HepG2 (cell line): ENCODE results near the gene BCAR3. TPM values are rescaled to one million over a fixed set of nuclear protein-coding genes. Genes with fewer than 3 reads are reported as not detected.

Source experiments
- ATAC-seq: fragments of 200-7000 bp; cut with Tn5 transposase; 3 replicates; pipeline ENCODE4 v1.9.1; 2020; ENCODE audit warnings: mild to moderate bottlenecking, moderate library complexity
- BruUV-seq: library from RNA; stranded (reverse); fragments of 400-500 nt; replicated peaks from 2 replicates; lab custom pipeline; 2021; lab: Mats Ljungman, UMichigan
- CTCF ChIA-PET: fragments of 300-600 bp; formaldehyde crosslinking; extraction: SDS; loops from one replicate; lab custom pipeline; 2021; ENCODE audit warnings: low total read pairs, inconsistent platforms, low intra/inter-chr PET ratio; lab: Yijun Ruan, JAX
- POLR2A ChIA-PET: fragments of 350-600 bp; sonication (Branson Sonifier 250); formaldehyde crosslinking; loops from one replicate; lab custom pipeline; 2020; ENCODE audit warnings: antibody characterized with exemption, inconsistent platforms; lab: Yijun Ruan, JAX
- DNase-seq: peaks from one replicate; pipeline ENCODE4 v3.0.0-alpha.2; 2015; ENCODE audit warnings: low spot score
- FAIRE-seq: peaks from 3 replicates; lab custom pipeline; 2011; peaks lifted over from hg19 to GRCh38; lab: Jason Lieb, UNC
- H2AFZ ChIP-seq: one replicate; pipeline ENCODE4 v1.6.1; 2011; ENCODE audit warnings: low read length, inconsistent platforms
- H3K27ac ChIP-seq: fragments of 300-600 bp; 3 replicates; pipeline ENCODE4 v1.8.0; 2011; ENCODE audit warnings: mixed run types, mild to moderate bottlenecking, mixed read lengths, low read length, inconsistent platforms; ENCODE audit not compliant: insufficient read depth; ENCODE audit errors: extremely low read length
- H3K27me3 ChIP-seq, 2 experiments: fragments of 200-600 bp in 1 of 2; 2 replicates in 1 of 2; 3 replicates in 1 of 2; pipeline versions ENCODE4 v1.6.0 to v1.8.0; 2011; ENCODE audit warnings: low read length in 2 of 2, mild to moderate bottlenecking in 2 of 2, moderate library complexity in 2 of 2, inconsistent platforms in 1 of 2; ENCODE audit not compliant: insufficient read depth in 2 of 2, control insufficient read depth in 1 of 2
- H3K36me3 ChIP-seq, 2 experiments: fragments of 200-600 bp in 1 of 2; replicated peaks in 1 of 2; 2 replicates in 1 of 2; 3 replicates in 1 of 2; pipeline versions ENCODE4 v1.5.1 to v1.8.0; 2011; ENCODE audit warnings: low read length in 2 of 2, inconsistent platforms in 1 of 2; ENCODE audit not compliant: insufficient read depth in 2 of 2, control insufficient read depth in 1 of 2
- H3K4me1 ChIP-seq: 2 replicates; pipeline ENCODE4 v1.5.1; 2012; ENCODE audit warnings: low read length, inconsistent platforms; ENCODE audit not compliant: insufficient read depth
- H3K4me2 ChIP-seq: 2 replicates; pipeline ENCODE4 v1.6.0; 2011; ENCODE audit warnings: low read depth, low read length, inconsistent platforms
- H3K4me3 ChIP-seq, 3 experiments: fragments of 200-600 bp in 1 of 3; sonication (generic), shearing (Covaris generic) in 1 of 3; replicated peaks in 1 of 3; 2 replicates each; pipeline ENCODE4 v1.5.1; 2011 to 2016; ENCODE audit warnings: low read length in 3 of 3, inconsistent platforms in 2 of 3, low read depth in 2 of 3, mild to moderate bottlenecking in 2 of 3, control low read depth in 1 of 3, mixed read lengths in 1 of 3; ENCODE audit not compliant: insufficient read depth in 1 of 3
- H3K79me2 ChIP-seq: one replicate; pipeline ENCODE4 v1.6.1; 2011; ENCODE audit warnings: low read length, inconsistent platforms; ENCODE audit not compliant: insufficient read depth
- H3K9ac ChIP-seq: 2 replicates; pipeline ENCODE4 v1.6.0; 2011; ENCODE audit warnings: mild to moderate bottlenecking, low read depth, low read length, inconsistent platforms; ENCODE audit not compliant: insufficient read depth
- H3K9me3 ChIP-seq: 2 replicates; pipeline ENCODE4 v1.5.1; 2012; ENCODE audit warnings: mild to moderate bottlenecking, low read length
- H4K20me1 ChIP-seq: 2 replicates; pipeline ENCODE4 v1.6.0; 2011; ENCODE audit warnings: inconsistent platforms, mild to moderate bottlenecking, low read length, moderate library complexity; ENCODE audit not compliant: insufficient read depth
- CHD2 ChIP-seq: IDR thresholded peaks from 2 replicates; pipeline ENCODE4 v1.6.1; 2011; ENCODE audit warnings: low read depth, low read length, improper control_type of control experiment
- ELK4 ChIP-seq: sonication (generic); formaldehyde crosslinking; IDR thresholded peaks from 2 replicates; pipeline ENCODE4 v1.9.0; 2021; ENCODE audit warnings: missing genetic modification reagents, borderline replicate concordance
- GLI4 ChIP-seq: sonication (generic); formaldehyde crosslinking; IDR thresholded peaks from 2 replicates; pipeline ENCODE4 v1.5.1; 2020; ENCODE audit warnings: missing genetic modification reagents, mild to moderate bottlenecking, moderate library complexity, borderline replicate concordance
- MLX ChIP-seq: IDR thresholded peaks from 2 replicates; pipeline ENCODE4 v1.6.1; 2016
- NONO ChIP-seq, 2 experiments: fragments of 450-650 bp in 1 of 2; sonication (generic) in 1 of 2; formaldehyde crosslinking in 1 of 2; IDR thresholded peaks in 1 of 2; conservative IDR thresholded peaks in 1 of 2; 2 replicates each; pipeline versions ENCODE4 v1.6.1 to v1.8.0; 2017 to 2022; ENCODE audit warnings: mild to moderate bottlenecking in 1 of 2, missing genetic modification reagents in 1 of 2, moderate library complexity in 1 of 2
- SIX4 ChIP-seq: sonication (generic); formaldehyde crosslinking; IDR thresholded peaks from 2 replicates; pipeline ENCODE4 v1.4.0; 2020; ENCODE audit warnings: missing genetic modification reagents
- SMAD9 ChIP-seq: sonication (generic); formaldehyde crosslinking; IDR thresholded peaks from 2 replicates; pipeline ENCODE4 v1.5.1; 2020; ENCODE audit warnings: mild to moderate bottlenecking, missing genetic modification reagents
- SNAPC4 ChIP-seq: sonication (generic); formaldehyde crosslinking; IDR thresholded peaks from 2 replicates; pipeline ENCODE4 v1.4.0; 2020; ENCODE audit warnings: mild to moderate bottlenecking, missing genetic modification reagents
- ZNF333 ChIP-seq: sonication (generic); formaldehyde crosslinking; IDR thresholded peaks from 2 replicates; pipeline ENCODE4 v1.4.0; 2020; ENCODE audit warnings: mild to moderate bottlenecking, missing genetic modification reagents, borderline replicate concordance
- ZNF782 ChIP-seq: sonication (generic); formaldehyde crosslinking; IDR thresholded peaks from 2 replicates; pipeline ENCODE4 v1.4.0; 2020; ENCODE audit warnings: missing genetic modification reagents, mild to moderate bottlenecking, borderline replicate concordance
- WGBS: methylation state at CpG from one replicate; pipeline ENCODE4 v1.1.6; 2017; ENCODE audit warnings: low lambda C conversion rate; 5-methylcytosine and 5-hydroxymethylcytosine counted together
- in situ Hi-C: cut with HindIII; loops from 2 replicates; pipeline ENCODE4 v1.10.0; 2017; ENCODE audit warnings: low pct_unique_long_range_greater_than_20kb; ENCODE audit not compliant: extremely low pct_ligation_motif_present
- intact Hi-C: fragments of 100-400 bp; cut with micrococcal nuclease; formaldehyde crosslinking; loops from one replicate; pipeline ENCODE4 v1.10.0; 2022; ENCODE audit not compliant: unreplicated experiment
- polyA plus RNA-seq, 8 experiments: library from polyadenylated mRNA; depleted of rRNA in 3 of 8; stranded (reverse) in 7 of 8; unstranded in 1 of 8; fragments of >200 nt; fragmentation: Illumina TruSeq in 4 of 8; extraction: Trizol in 4 of 8; gene quantifications; 2 replicates each; pipeline versions ENCODE4 v1.2.1 to v1.2.3, GENCODE V29; 2011 to 2016; ENCODE audit warnings: low read depth in 4 of 8, missing spikeins in 1 of 8, mixed read lengths in 1 of 8; ENCODE audit not compliant: insufficient read depth in 1 of 8
- total RNA-seq, 5 experiments: library from RNA; depleted of rRNA; stranded (reverse); fragments of >200 nt; fragmentation: Illumina TruSeq; extraction: Trizol; gene quantifications; 2 replicates each; pipeline ENCODE4 v1.2.3, GENCODE V29; 2016; ENCODE audit warnings: low read depth in 1 of 5
- TF ChIP-seq, protein P1 (sequence below): sonication (generic); formaldehyde crosslinking; IDR thresholded peaks from 2 replicates; pipeline ENCODE4 v1.8.0; 2022; ENCODE audit warnings: mild to moderate bottlenecking, missing genetic modification reagents
- TF ChIP-seq, protein P2 (sequence below): sonication (generic); formaldehyde crosslinking; IDR thresholded peaks from 2 replicates; pipeline ENCODE4 v1.8.0; 2022; ENCODE audit warnings: low read depth, missing genetic modification reagents

BCAR3 gene
- total and polyA plus RNA-seq, 2 of the 13 experiments (the other 11 are each of a cell fraction or from before 2014, with no cell fraction given), result 3.6 to 4.8 TPM

- TF ChIP-seq ELK4 (CRISPR knock-in tag), result no peak
- TF ChIP-seq MLX, result no peak
- TF ChIP-seq NONO (IDR thresholded peaks at IDR 0.05), result no peak
- TF ChIP-seq NONO (CRISPR knock-in tag; conservative IDR thresholded peaks at IDR 0.05), result no peak
- TF ChIP-seq GLI4 (CRISPR knock-in tag), result no peak
- no peak for TF ChIP-seq SMAD9
- no peak for TF ChIP-seq ZNF782 (CRISPR knock-in tag)
- no peak for TF ChIP-seq SIX4 (CRISPR knock-in tag)
Observed at GRCh38 chr1:93656491-93656890, 25.1 kb downstream of the BCAR3 start (continued).

DNA sequence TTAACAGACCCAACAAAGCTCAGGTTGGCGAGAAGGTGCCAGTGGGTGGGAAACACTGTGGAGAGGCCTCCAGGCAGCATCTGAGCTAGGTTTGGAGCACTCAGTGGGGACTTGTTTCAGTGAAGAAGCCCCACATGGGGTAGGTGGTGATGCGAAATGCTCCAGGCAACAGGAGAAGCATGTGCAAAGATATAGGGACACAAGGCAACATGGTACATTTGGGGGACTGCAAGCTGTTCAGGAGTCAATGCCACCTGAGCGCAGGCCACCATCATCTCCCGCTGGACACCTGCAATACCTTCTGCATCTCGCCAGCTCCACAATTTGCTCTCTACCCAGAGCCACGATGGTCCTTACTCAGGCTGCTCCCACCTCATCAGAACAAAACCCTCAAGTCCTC lies 28.0 kb downstream of the BCAR3 start:
- Histone ChIP-seq H3K4me1 (peaks cover 13% of the 10 kb centered on the region), H3K27me3 (no peaks in the 10 kb centered on the region)
- CTCF ChIA-PET, result no interaction called here
- TF ChIP-seq, protein P1, sequence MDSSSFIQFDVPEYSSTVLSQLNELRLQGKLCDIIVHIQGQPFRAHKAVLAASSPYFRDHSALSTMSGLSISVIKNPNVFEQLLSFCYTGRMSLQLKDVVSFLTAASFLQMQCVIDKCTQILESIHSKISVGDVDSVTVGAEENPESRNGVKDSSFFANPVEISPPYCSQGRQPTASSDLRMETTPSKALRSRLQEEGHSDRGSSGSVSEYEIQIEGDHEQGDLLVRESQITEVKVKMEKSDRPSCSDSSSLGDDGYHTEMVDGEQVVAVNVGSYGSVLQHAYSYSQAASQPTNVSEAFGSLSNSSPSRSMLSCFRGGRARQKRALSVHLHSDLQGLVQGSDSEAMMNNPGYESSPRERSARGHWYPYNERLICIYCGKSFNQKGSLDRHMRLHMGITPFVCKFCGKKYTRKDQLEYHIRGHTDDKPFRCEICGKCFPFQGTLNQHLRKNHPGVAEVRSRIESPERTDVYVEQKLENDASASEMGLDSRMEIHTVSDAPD (CRISPR knock-in tag), result no peak
- TF ChIP-seq, protein P2, sequence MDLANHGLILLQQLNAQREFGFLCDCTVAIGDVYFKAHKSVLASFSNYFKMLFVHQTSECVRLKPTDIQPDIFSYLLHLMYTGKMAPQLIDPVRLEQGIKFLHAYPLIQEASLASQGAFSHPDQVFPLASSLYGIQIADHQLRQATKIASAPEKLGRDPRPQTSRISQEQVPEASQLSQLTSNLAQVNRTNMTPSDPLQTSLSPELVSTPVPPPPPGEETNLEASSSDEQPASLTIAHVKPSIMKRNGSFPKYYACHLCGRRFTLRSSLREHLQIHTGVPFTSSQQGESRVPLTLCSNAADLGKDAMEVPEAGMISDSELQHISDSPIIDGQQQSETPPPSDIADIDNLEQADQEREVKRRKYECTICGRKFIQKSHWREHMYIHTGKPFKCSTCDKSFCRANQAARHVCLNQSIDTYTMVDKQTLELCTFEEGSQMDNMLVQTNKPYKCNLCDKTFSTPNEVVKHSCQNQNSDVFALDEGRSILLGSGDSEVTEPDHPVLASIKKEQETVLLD (CRISPR knock-in tag), result no peak
- TF ChIP-seq SNAPC4 (CRISPR knock-in tag), result no peak
- TF ChIP-seq CHD2, result no peak
- TF ChIP-seq ZNF333 (CRISPR knock-in tag), result no peak
- TF ChIP-seq, all 625 proteins: peak for 0
- no peak for DNase-seq
- BruUV-seq, result no TSS peak
- POLR2A ChIA-PET, result no interaction called here
- Histone ChIP-seq H3K27ac (no peak overlapping the region), H3K9ac (no peak overlapping the region), H2AFZ (no peak overlapping the region), H3K79me2 (no peaks in the 10 kb centered on the region), H3K4me3 (no peak overlapping the region), H3K4me2 (no peak overlapping the region), H3K9me3 (no peaks in the 10 kb centered on the region), H4K20me1 (no peaks in the 10 kb centered on the region), H3K36me3 (peaks cover 0 to 14% of the 10 kb centered on the region in 2 experiments; a peak in 2 of 5 replicates)
- no peak for ATAC-seq
- WGBS, result 94% methylated on average over 6 of the region's 6 CpGs
- intact Hi-C loops (no loop called here), in situ Hi-C loops (no loop called here)
- no peak for FAIRE-seq
